ENCODE data around the gene SLC34A3. TPM values are rescaled to one million over a fixed set of nuclear protein-coding genes. Genes with fewer than 3 reads are reported as not detected.
A peak's percentile ranks its signal among the peaks of the same experiment; 100 is the strongest.

Gene SLC34A3
- total RNA-seq, 1 experiment from 2014 or later = not detected

DNA sequence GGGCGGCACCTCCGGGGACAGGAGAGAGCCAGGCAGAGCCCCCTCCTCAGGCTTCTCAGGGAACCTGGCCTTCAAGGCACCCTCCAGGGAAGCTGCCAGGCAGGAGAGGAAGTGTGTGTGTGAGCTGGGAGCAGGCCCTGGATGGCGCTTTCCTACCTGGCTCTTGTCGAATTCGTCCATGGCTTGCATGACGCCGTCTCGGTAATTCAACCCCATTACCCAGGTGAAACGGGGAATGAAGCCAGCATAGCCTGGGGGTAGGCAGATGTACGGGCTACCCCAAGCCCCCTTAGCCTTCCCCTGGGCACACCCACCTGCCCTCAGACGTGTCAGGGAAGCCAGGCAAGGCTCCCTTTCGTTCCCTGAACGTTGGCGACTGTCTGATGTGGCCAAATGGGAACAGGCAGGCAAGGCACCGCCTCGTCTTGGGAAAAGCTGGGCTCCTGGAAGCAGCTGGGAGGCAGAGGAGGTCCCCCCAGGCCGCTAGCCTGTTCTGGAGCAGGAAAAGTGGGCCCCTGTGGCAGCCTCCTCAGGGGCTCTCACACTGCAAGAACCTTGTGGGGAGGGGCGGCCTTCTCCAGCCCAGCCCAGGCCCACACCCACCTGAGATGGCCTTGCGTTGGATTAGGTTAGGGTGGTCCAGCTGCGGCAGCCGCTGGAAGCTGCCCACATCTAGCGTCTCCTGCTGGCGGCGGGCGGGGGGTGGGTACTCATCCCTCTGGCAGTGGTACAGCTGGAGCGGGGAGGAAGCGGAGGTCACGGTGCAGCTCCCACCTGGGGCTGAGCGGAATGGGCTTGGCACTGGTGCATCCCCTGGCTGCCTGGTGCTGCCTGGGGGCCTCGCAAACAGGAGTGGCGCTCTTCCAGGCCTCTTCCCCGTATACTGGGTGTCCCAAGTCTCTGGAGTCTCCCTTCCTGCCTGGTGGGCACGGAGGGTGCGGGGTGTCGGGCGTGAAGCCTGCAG lies 14.1 kb downstream of the SLC34A3 start:
- POLR2A ChIA-PET (ENCODE audit: low non-redundant PET) = interaction anchor here (0.7 kb wide), 1 partner anchor 8 kb away, joined by 7 read pairs; no protein-coding TSS in a partner anchor
- H3K27ac ChIP-seq (ENCODE audit: low read depth, low read length, poor library complexity, severe bottlenecking) = peak overlapping the region; percentile 35
- CTCF ChIA-PET = no interaction called here

DNA sequence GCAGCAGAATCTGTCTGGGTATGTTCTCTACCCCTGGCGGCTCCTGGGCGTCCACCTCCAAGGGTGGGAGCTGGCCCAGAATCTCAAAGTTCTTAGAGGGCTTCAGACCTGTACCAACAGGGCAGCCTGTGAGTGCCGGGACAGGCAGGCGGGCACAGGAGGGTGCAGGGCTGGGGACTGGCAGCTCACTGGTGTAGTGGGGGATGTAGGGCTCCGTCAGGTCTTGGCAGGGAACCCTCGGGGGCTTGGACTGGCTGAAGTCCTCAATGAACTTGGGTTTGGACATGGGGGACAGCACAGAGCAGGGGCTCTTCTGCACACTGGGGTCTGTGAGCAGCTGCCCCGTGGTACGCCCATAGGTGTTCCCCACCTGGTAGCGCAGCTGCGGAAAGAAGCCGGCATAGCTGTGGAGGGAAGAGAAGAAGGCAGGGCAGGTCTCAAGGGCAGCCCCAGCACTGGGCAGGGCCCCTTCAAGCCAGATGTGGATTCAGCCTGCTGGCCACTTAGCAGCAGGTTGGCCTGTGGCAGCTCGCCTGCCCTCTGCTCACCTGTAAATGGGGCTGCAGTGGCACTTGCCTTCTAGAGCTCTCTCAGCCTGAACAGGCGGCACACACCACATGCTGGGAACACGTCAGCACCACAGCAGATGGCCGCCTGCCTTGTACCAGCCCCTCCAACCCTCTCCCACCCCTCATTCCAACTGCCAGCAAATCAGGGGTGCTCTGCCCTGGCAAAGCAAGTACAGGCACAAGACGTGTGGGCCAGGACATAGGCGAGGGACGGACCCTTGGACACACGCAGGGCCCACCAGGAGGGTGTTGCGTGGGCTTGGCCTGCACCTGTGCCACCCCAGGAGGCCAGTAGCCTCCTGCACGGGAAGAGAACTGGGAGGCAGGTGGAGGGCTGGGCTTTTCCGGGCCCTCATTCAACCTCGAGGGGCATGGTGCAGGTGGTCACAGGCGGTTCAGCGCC lies 15.0 kb downstream of the SLC34A3 start:
- Histone ChIP-seq H3K4me3 (ENCODE audit: low read depth, low read length, poor library complexity, severe bottlenecking) (no peak overlapping the region), H3K36me3 (ENCODE audit: insufficient read depth, low read length, poor library complexity, severe bottlenecking) (peaks cover 24% of the 10 kb centered on the region), H3K4me1 (ENCODE audit: insufficient read depth, low read length, poor library complexity, severe bottlenecking) (peaks cover 26% of the 10 kb centered on the region), H3K9me3 (ENCODE audit: low read depth, low read length, poor library complexity, severe bottlenecking) (no peaks in the 10 kb centered on the region), H3K27ac (ENCODE audit: low read depth, low read length, poor library complexity, severe bottlenecking) (no peak overlapping the region), H3K27me3 (replicated peaks; ENCODE audit: insufficient read depth, low read depth, low read length, poor library complexity) (no peaks in the 10 kb centered on the region)
- DNase-seq (ENCODE audit: low spot score) = no peak
- intact Hi-C loops (cut with micrococcal nuclease; ENCODE audit: unreplicated experiment) = no loop called here
- CTCF ChIA-PET = no interaction called here
- TF ChIP-seq, protein P1, sequence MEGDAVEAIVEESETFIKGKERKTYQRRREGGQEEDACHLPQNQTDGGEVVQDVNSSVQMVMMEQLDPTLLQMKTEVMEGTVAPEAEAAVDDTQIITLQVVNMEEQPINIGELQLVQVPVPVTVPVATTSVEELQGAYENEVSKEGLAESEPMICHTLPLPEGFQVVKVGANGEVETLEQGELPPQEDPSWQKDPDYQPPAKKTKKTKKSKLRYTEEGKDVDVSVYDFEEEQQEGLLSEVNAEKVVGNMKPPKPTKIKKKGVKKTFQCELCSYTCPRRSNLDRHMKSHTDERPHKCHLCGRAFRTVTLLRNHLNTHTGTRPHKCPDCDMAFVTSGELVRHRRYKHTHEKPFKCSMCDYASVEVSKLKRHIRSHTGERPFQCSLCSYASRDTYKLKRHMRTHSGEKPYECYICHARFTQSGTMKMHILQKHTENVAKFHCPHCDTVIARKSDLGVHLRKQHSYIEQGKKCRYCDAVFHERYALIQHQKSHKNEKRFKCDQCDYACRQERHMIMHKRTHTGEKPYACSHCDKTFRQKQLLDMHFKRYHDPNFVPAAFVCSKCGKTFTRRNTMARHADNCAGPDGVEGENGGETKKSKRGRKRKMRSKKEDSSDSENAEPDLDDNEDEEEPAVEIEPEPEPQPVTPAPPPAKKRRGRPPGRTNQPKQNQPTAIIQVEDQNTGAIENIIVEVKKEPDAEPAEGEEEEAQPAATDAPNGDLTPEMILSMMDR (conservative IDR thresholded peaks at IDR 0.05; ENCODE audit: low read depth, low read length) = no peak
- TF ChIP-seq EZH2 (IDR thresholded peaks at IDR 0.05; ENCODE audit: borderline replicate concordance, low read depth, low read length, poor library complexity, severe bottlenecking) = no peak
- POLR2A ChIA-PET (ENCODE audit: low non-redundant PET) = interaction anchor here (0.7 kb wide), 1 partner anchor 9 kb away, joined by 7 read pairs; no protein-coding TSS in a partner anchor
- no TSS peak for BruUV-seq (replicated peaks)

More for the DNA sequence above, 14.1 kb downstream of the SLC34A3 start:
- Histone ChIP-seq H3K36me3 (ENCODE audit: insufficient read depth, low read length, poor library complexity, severe bottlenecking) (peaks cover 24% of the 10 kb centered on the region), H3K4me3 (ENCODE audit: low read depth, low read length, poor library complexity, severe bottlenecking) (no peak overlapping the region), H3K4me1 (ENCODE audit: insufficient read depth, low read length, poor library complexity, severe bottlenecking) (peaks cover 26% of the 10 kb centered on the region), H3K27me3 (replicated peaks; ENCODE audit: insufficient read depth, low read depth, low read length, poor library complexity) (no peaks in the 10 kb centered on the region), H3K9me3 (ENCODE audit: low read depth, low read length, poor library complexity, severe bottlenecking) (no peaks in the 10 kb centered on the region)
- TF ChIP-seq, protein P1 (conservative IDR thresholded peaks at IDR 0.05; ENCODE audit: low read depth, low read length) = no peak; the same call in 1 of the 2 replicates
- TF ChIP-seq EZH2 (IDR thresholded peaks at IDR 0.05; ENCODE audit: borderline replicate concordance, low read depth, low read length, poor library complexity, severe bottlenecking) = no peak
- BruUV-seq (replicated peaks) = no TSS peak
- DNase-seq (ENCODE audit: low spot score) = no peak
- intact Hi-C loops (cut with micrococcal nuclease; ENCODE audit: unreplicated experiment) = no loop called here

Measured in A673 (cell line).